A673 (cell line): Measurements from ENCODE around the gene SARDH.

Experiments
- CTCF ChIP-seq: fragments of 300-800, 200-600 bp; sonication (generic); conservative IDR thresholded peaks from 2 replicates; pipeline ENCODE4 v1.5.1; 2017; ENCODE audit warnings: low read depth, mild to moderate bottlenecking, antibody characterized with exemption, low read length, moderate library complexity, mixed read lengths
- EZH2 ChIP-seq: fragments of 200-600 bp; sonication (generic); IDR thresholded peaks from 2 replicates; pipeline ENCODE4 v1.6.1; 2017; ENCODE audit warnings: borderline replicate concordance, low read depth, mild to moderate bottlenecking, mixed read lengths, antibody characterized with exemption, low read length; ENCODE audit not compliant: poor library complexity, severe bottlenecking

- no peak for TF ChIP-seq EZH2
- TF ChIP-seq CTCF = no peak
Measured at GRCh38 chr9:133713150-133713959, 24.8 kb downstream of the SARDH start.
